Mucosa of descending colon (tissue), 3 donors: ENCODE results near the gene SLC5A6. TPM values are rescaled to one million over a fixed set of nuclear protein-coding genes. Genes with fewer than 3 reads are reported as not detected.

Experiments
- ATAC-seq: fragments of 200-7000 bp; cut with Tn5 transposase; one replicate; pipeline ENCODE4 v1.9.1; 2020; ENCODE audit warnings: mild to moderate bottlenecking, moderate library complexity
- DNase-seq, 3 donors: peaks; one replicate each; pipeline ENCODE4 v3.0.0-alpha.2; 2020
- H3K36me3 ChIP-seq: fragments of 200-600 bp; one replicate; pipeline ENCODE4 v1.8.0; 2021; ENCODE audit warnings: low read depth, mild to moderate bottlenecking
- H3K4me1 ChIP-seq: fragments of 200-600 bp; one replicate; pipeline ENCODE4 v1.8.0; 2021; ENCODE audit warnings: low read depth, mild to moderate bottlenecking
- H3K4me3 ChIP-seq: fragments of 200-600 bp; one replicate; pipeline ENCODE4 v1.8.0; 2021; ENCODE audit warnings: mild to moderate bottlenecking
- H3K9me3 ChIP-seq: fragments of 200-600 bp; one replicate; pipeline ENCODE4 v1.8.0; 2021; ENCODE audit warnings: mild to moderate bottlenecking
- intact Hi-C, 2 donors: fragments of 100-400 bp; cut with DNase I in 1 of 2; cut with micrococcal nuclease in 1 of 2; formaldehyde crosslinking; loops; one replicate each; pipeline versions ENCODE4 v1.11.0 to v1.11.1; 2022; cut with DNase I, micrococcal nuclease
- total RNA-seq, 3 donors: library from RNA; stranded (reverse); fragmentation: NEBNext Ultra II Directional in 2 of 3; extraction: Animal tissue kit (Norgen Biotek cat#: 25700) in 2 of 3; gene quantifications; one replicate each; pipeline versions ENCODE4 v1.2.1 to v1.2.4, GENCODE V29; 2021 to 2023
- TF ChIP-seq, protein P1 (sequence below): fragments of 200-600 bp; IDR thresholded peaks from one replicate; pipeline ENCODE4 v1.8.0; 2022; ENCODE audit warnings: antibody characterized with exemption, mild to moderate bottlenecking
- donor health status: DM: no; HTN: no; CAD: no; lungs with moderate emphysema.
- donor health status: DM: no; HTN: no; CAD: no.
- donor health status: DM: no; HTN: yes; CAD: no.

The SLC5A6 gene
- total RNA-seq, 3 donors from 2014 or later = 27.7 to 34.8 (median 30.0) TPM

DNA sequence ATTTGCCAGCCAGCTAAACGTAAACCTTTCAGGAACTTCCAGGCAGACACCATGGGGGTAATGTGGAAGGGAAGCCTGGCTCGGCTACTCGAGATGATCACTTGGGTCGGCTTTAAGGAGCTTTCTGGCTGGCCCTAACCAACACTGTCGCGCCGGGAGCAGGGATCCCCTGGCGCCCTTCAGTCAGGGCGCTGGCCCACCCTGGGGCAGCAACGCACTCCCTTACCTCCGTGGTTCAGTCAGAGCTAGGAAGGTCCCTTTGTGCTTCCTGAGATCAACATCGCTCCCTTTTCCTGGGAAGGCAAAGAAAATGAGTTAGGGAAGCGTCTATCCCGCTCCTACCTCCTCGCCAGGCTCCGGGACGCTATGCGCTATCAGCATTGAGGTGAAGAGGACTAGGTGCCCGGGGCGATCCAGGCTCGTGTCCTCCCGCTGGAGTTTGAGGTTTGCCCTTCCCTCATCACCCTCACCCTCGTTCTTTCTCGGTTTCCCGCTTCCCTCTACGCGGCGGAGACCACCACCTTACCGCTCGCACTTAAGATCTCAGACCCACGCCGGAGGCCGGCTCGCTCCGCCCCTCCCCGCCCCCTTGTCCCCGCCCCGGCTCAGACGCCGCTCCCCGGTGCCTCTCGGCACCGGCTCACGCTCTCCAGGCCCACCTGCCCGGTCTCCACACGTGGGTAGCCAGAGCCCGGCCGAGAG lies 676 bp downstream of the SLC5A6 start:
- H3K4me3 ChIP-seq = peak overlapping the region; percentile 54
- H3K4me1 ChIP-seq = peaks cover 27% of the 10 kb centered on the region
- no peaks in the 10 kb centered on the region for H3K9me3 ChIP-seq
- TF ChIP-seq, protein P1, sequence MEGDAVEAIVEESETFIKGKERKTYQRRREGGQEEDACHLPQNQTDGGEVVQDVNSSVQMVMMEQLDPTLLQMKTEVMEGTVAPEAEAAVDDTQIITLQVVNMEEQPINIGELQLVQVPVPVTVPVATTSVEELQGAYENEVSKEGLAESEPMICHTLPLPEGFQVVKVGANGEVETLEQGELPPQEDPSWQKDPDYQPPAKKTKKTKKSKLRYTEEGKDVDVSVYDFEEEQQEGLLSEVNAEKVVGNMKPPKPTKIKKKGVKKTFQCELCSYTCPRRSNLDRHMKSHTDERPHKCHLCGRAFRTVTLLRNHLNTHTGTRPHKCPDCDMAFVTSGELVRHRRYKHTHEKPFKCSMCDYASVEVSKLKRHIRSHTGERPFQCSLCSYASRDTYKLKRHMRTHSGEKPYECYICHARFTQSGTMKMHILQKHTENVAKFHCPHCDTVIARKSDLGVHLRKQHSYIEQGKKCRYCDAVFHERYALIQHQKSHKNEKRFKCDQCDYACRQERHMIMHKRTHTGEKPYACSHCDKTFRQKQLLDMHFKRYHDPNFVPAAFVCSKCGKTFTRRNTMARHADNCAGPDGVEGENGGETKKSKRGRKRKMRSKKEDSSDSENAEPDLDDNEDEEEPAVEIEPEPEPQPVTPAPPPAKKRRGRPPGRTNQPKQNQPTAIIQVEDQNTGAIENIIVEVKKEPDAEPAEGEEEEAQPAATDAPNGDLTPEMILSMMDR = no peak
- DNase-seq (peak in 2 of 3 donors; percentile 20 to 46), ATAC-seq (peak; percentile 31)
- intact Hi-C loops = loop anchor here in 1 of 2 donors (10.0 kb wide), 1 partner anchor 117 kb away; no protein-coding TSS in a partner anchor
- no peaks in the 10 kb centered on the region for H3K36me3 ChIP-seq

DNA sequence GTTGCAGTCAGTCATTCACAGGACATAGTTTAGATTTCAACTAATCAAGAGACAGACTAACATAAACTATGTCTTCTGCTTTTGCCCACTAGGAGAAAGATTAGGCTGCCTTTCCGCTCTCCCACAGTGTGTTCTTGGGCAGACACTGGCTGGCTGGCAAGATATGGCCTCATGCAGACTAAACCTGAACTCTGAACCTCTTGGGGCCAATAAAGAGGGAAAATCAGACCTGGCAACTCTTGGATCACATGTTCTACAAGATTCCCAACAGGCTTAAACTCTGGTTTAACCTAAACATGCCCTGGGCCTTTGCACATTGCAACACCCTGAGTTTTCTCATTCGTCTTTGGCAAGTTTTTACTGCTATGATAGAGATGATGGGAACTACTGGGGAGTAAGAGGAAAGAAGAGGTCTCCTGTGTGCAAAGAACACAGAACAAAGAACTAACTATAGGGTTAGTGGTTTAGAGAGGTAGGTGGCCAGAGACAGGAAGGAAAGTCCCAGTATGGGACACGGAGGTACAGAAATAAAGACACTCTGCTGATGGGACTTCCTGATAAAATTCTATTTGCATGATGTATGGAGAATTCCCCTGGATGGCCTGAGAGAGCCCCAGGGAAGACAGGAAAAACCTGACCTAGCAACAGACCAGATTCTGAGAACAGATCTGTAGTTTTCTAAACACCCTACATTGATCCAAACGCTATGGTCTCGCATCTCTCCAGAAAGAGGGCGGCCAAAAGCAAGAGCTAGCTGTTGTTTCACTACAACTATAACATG lies 2.3 kb downstream of the SLC5A6 start:
- DNase-seq (peak in 2 of 3 donors; percentile 35 to 37), ATAC-seq (peak; percentile 17)
- Histone ChIP-seq H3K9me3 (no peaks in the 10 kb centered on the region), H3K36me3 (no peaks in the 10 kb centered on the region), H3K4me3 (no peak overlapping the region), H3K4me1 (peaks cover 27% of the 10 kb centered on the region)
- TF ChIP-seq, protein P1 = no peak
- intact Hi-C loops = loop anchor here (10.0 kb wide), 1 partner anchor 115 kb away; no protein-coding TSS in a partner anchor

DNA sequence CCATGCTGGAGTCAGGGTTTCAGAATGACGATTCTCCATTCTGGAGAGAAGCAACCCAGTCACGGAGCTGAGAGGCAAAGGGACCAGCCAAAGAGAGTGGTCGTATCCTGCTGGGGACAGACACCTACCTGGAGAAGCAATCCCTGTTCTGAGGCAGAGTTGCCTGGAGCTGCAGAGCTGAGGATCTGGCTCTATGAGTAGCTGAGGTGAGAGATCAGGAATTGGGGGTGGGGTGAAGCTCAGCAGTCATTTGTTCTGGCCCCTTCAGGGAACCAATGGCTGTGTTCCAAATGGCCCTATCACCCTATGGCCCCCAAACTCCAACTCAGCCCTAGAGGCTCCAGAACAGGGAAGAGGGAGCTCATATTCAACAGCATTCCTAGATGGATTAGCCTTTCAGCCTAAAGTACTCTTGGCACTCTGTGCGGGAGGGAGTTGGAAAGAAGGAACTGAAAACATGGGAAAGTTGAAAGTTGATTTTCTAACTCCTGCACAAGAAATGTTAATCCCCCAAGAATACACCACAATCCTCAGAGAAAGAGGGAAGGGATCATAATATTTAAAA lies 3.5 kb downstream of the SLC5A6 start:
- H3K36me3 ChIP-seq = no peaks in the 10 kb centered on the region
- no peaks in the 10 kb centered on the region for H3K9me3 ChIP-seq
- H3K4me3 ChIP-seq = no peak overlapping the region
- no peak for ATAC-seq
- H3K4me1 ChIP-seq = peaks cover 25% of the 10 kb centered on the region
- DNase-seq = no peak
- intact Hi-C loops = loop anchor here in 1 of 2 donors (10.0 kb wide), 1 partner anchor 114 kb away; no protein-coding TSS in a partner anchor
- TF ChIP-seq, protein P1 = no peak

DNA sequence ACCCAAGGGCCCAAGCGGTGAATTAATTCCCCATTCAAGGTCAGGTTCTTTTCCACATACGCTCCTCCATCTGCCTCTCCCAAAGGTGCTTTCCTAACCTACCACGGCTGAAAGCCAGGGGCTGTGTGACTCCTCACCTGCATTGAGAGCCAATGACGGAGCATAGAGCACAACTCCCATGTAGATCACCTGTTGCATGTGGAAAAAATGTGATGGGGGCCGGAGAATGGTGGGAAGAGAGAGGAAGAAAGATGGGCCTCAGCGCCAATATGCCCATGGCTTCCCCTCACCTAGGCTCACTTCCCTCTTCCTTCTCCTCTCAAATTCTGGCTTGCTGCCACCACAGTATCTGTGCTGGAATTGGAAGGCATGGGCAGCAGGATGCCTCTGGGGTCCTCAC lies 5.7 kb downstream of the SLC5A6 start:
- TF ChIP-seq, protein P1 = no peak
- no peaks in the 10 kb centered on the region for H3K36me3 ChIP-seq
- no peak for ATAC-seq
- H3K4me1 ChIP-seq = peaks cover 17% of the 10 kb centered on the region
- no peak overlapping the region for H3K4me3 ChIP-seq
- intact Hi-C loops = loop anchor here in 1 of 2 donors (10.0 kb wide), 1 partner anchor 112 kb away; no protein-coding TSS in a partner anchor
- DNase-seq = no peak
- H3K9me3 ChIP-seq = no peaks in the 10 kb centered on the region

DNA sequence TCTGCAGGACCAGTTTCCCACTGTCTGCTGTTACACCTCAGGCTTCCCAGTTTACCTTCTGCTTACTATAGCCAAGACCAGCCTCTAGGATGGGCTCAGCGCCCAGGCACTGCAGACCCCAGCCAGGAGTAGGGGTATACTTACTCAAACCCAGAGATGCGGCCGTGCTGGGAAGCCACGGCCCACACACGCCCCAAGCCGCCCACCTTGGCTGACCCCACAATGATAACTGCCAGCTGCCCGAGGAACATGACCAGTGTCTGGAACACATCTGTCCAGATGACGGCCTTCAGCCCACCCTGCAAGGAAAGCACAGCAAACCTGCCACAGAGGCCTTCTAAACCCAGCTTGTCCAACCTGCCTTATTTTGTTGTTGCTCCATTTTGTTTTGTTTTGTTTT lies 6.9 kb downstream of the SLC5A6 start:
- ATAC-seq (no peak), DNase-seq (no peak)
- Histone ChIP-seq H3K4me1 (peaks cover 8% of the 10 kb centered on the region), H3K9me3 (no peaks in the 10 kb centered on the region), H3K4me3 (no peak overlapping the region), H3K36me3 (no peaks in the 10 kb centered on the region)
- intact Hi-C loops = loop anchor here in 1 of 2 donors (10.0 kb wide), 1 partner anchor 110 kb away; no protein-coding TSS in a partner anchor
- TF ChIP-seq, protein P1 = no peak
